ENCODE results near the gene CCDC120.

The CCDC120 gene

DNA sequence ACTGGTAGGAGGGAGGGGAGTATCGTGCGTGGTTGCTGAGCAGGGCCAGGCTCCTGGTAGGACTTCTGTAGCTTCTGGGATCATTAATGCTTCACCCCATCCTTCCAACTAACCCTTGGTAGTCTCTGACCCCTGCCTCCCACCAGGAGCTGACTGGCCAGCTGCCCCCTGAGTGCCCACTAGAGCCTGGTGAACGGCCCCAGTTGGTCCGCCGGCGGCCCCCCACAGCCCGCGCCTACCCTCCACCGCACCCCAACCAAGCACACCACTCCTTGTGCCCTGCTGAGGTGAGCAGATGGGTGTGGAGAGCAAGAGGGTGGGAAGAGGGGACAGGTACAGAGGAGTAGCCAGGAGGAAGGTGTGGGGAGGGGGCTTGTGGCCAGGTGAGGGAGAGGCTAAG, 4.9 kb downstream of the CCDC120 start:
- no peak for DNase-seq (ENCODE audit: low read depth)

DNA sequence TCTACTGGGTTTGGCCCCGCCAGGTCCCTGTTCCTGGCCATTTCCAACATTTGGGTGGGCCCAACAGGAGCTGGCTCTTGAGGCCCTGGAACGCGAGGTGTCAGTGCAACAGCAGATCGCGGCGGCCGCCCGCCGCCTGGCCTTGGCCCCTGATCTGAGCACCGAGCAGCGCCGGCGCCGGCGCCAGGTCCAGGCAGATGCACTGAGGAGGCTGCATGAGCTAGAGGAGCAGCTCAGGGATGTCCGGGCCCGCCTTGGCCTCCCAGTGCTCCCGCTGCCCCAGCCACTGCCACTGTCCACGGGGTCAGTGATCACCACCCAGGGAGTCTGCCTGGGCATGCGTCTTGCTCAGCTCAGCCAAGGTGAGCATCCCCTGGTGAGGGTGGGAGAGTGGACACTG, 5.5 kb downstream of the CCDC120 start:
- no peak for DNase-seq (ENCODE audit: low read depth)

DNA sequence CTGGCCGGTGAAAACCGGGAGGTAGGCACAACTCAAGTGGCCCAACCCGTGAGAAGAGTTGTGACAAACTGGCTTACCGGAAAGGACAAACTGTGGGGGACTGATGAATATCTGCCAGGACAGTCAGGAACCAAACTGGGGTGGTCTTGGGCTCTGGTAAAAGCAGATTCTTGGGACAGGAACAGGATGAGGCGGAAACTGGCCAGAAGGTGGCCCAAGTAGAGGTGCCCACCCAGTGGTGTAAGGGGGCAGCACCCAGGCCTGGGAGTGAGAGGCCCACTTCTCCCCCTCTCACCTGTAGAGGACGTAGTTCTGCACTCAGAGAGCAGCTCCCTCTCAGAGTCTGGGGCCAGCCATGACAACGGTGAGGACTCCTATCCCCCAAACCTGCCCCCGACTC, 5.9 kb downstream of the CCDC120 start:
- DNase-seq (ENCODE audit: low read depth): no peak

DNA sequence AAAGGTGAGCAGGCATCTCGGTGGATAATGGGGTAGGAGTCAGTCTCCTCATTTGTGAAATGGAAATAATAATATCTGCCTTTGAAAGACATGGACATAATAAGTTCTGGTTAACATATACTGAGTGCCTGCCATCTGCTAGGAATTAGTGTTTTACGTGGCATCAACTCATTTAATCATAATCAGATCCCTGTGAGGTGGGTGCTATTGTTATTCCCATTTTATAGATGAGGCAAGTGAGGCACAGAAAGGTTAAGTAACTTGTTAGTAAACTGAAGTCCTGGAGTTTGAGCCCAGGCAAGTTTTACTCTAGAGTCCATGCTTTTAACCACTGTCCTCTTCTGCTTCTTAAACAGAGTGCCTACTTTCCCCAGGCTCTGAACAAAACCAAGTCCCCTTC, 7.5 kb downstream of the CCDC120 start:
- DNase-seq (ENCODE audit: low read depth): no peak

DNA sequence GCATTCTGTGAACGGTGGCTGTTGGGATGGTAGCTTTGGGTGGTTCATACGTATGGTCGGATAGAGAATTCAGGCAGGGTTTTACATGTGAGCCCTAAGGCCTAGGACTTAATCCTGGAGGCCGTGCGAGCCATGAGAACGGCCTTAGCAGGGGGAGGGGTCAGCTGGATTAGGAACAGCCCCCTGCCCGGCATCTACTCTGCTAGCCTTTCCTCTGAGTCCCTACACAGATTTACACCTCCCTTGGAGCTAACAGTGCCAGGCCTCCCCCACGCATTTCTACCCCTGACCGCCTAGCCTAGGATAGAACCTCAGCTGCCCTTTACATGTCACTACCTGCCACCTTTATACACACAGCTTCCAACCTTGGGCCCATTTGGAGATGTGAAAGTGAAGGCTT, 7.9 kb downstream of the CCDC120 start:
- no peak for DNase-seq (ENCODE audit: low read depth)

DNA sequence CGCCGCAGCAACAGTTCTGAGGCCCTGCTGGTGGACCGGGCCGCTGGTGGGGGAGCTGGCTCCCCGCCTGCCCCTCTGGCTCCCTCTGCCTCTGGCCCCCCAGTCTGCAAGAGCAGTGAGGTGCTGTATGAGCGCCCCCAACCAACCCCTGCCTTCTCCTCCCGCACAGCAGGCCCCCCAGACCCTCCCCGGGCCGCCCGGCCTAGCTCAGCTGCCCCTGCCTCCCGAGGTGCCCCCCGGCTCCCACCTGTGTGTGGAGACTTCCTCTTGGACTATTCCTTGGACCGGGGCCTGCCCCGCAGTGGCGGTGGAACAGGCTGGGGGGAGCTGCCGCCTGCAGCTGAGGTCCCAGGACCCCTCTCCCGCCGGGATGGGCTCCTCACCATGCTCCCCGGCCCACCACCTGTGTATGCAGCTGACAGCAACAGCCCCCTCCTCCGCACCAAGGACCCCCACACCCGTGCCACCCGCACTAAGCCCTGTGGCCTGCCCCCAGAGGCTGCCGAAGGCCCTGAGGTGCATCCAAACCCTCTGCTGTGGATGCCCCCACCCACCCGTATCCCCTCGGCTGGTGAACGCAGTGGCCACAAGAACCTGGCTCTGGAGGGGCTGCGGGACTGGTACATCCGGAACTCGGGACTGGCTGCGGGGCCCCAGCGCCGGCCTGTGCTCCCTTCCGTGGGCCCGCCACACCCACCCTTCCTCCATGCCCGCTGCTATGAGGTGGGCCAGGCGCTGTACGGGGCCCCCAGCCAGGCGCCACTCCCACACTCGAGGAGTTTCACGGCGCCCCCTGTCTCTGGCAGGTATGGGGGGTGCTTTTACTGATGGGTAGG, 8.7 kb downstream of the CCDC120 start:
- DNase-seq (ENCODE audit: low read depth): no peak

DNA sequence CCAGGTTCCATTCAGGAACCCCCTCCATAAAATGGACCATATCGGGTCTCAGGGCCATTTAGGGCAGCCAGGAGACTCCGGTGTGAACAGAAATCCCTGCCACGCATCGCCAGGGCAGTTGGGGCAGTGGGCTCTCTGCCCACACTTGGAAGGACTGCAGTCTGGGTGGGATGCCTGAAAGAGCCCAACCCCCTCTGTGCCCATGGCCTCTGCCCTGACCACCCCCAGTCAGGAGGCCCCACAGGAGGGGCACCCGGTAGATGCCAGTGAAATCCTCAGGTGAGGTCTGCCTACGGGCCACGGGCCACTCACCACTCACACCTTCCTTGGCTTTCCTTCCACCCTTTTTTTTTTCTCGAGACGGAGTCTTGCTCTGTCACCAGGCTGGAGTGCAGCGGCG, 10.2 kb downstream of the CCDC120 start:
- DNase-seq (ENCODE audit: low read depth): no peak

DNA sequence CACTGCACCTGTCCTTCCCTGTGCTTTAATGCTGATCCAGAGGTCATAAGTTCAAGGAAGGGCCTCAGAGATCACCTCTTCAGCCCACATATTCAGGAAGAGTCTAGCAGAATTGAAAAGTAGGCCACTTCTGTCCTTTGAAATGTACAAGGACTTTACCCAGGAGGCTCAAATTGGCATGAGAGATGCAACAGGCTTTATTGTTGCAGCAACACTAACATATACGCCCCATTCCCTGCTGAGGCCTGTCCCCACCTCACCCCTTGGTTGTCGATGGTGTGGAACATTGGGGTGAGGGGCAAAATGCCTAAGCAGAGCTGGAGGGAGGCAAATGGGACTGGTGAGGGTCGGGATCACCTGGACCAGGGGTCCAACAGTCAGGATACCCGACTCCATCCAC, 12.2 kb downstream of the CCDC120 start:
- no peak for DNase-seq (ENCODE audit: low read depth)

DNA sequence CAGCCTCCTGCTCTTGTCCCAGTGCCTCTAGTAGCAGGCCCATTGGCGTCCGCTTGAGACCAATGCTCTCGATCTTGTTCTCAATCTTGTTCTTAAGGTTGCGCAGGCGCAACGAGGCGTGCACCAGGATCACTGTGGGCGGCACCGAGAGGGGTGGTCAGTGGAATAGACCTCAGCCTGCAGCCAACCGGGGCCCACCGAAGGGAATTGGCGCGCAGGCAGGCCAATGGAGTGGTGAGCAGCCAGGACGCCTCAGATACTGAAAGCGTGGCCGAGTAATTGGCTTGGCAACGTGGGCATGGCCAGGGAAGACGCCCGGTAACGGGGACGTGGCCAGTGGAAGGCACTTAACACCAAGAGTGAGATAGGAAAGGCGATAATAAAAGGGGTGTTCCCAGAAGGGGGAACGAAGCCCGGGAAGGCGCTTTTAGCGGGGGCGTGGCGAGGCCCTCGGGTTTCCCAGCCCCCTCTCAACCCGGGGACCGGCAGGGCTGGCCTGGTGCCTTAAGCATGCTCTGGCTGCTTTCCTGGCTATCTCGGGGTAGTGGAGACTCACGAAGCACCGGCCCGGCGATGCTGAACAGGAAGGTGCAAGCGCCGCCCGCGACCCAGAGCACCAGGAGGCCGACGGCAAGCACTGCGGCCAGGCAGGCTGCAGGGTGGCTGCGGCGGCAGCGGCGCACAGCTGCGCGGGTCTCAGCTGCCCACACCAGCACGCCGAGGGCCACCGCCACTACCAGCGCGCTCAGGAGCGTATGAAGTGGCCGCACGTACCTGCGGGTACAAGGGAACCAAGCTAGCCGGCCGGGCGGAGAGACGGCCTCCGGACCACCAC, 13.3 kb downstream of the CCDC120 start:
- no peak for DNase-seq (ENCODE audit: low read depth)

DNA sequence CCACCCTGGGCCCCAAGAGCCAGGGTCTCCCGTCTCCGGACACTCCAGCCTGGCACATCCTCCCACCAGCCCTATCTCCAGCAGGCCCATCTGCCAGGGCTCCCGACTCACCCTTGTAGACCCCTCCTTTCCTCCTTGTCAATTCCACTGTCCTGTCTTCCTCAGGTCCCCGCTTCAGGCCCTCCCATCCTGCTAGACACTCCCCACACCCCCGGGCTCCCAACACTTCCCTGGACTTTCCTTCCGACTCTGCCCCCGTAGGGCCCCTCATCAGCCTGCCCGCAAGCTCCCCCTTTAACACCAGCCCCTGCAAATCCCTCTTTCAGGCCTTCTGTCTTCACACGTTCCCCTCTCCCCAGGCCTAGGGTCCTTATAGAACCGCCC, 13.9 kb downstream of the CCDC120 start:
- no peak for DNase-seq (ENCODE audit: low read depth)

DNA sequence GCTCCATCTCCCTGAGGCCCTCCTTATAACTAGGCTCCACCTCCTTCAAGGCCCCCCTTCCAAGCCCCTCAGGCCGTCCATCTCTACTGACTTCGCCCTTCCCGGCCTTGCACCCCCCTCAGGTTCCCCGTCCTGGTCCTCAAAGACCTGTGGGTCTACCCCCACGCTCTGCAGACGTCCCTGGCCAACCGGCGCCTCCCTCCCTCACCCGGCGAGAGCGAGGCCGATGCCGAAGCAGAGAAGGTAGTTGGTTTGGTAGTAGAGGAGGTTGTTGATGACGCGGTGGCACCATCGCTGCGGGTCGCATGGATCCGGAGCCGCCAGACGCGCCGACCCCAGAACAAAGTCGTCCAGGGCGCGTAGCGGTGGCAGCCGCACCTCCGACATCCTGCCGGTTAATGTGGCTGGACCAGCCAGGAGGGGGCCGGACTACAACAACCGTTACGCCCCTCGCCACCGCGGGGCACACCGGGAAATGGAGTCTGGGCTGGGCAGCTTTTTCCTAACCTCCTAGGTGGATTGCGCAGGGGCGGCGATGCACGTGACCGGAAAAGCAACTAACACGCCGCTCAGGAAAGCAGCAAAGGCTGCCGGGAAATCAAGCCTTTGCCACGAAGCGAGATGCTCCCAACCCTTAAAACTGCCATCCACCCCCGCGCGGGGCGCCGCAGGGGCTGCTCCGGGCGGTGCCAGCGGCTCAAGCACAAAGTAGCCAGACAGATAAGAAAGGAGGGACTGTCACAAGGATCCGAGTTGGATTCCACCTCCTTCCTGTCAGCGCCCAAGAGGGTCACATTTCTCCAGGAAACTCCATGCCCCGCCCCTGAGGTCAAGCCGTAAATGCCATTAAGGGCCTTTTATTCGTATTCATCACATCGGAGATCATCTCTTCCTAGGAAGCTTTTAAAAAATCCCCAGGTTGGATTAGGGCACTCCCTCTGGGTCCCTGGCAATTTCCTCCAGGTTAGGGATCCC, 15.1 kb downstream of the CCDC120 start, which contains the start of gene PRAF2:
PRAF2 (minus strand) TSS at position 402 of the 975 bp plus-strand sequence; CDS start at position 387, 15 bp downstream.
- peak; percentile 81 for DNase-seq (ENCODE audit: low read depth)

DNA sequence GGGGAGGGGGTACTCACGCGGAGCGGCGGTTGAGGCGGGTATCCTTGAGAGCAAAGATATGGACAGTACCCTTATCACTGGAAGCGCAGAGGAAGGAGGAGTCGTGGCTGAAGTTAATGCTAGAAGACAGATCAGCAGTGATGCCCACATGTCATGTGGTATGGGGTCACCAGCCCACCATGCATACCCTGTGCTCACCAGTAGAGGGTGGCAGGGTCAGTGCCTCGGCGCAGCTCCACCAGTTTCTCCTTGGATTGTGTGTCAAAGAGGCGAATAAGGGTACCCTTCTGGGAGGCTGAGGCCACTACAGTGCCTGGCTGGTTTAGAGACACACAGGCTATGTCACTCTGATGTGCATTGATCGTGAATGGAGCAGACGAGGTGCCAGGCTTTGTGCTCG, 16.5 kb downstream of the CCDC120 start:
- DNase-seq (ENCODE audit: low read depth): no peak

DNA sequence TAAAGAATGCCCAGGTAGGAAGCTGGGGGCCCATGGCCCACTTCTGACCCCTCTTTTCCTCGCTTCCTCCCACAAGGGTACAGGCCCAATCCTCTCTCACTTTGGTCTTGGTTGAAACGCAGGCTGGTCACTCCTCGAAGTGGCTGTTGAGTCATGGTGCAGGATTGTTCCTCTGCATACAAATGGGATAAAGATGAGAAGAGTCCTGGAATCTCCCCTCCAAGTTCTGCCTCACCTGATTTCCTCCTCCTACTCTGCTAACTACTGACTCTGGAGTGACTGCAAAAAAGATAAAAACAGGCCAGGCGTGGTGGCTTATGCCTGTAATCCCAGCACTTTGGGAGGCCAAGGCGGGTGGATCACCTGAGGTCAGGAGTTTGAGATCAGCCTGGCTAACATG, 19.1 kb downstream of the CCDC120 start:
- no peak for DNase-seq (ENCODE audit: low read depth)

DNA sequence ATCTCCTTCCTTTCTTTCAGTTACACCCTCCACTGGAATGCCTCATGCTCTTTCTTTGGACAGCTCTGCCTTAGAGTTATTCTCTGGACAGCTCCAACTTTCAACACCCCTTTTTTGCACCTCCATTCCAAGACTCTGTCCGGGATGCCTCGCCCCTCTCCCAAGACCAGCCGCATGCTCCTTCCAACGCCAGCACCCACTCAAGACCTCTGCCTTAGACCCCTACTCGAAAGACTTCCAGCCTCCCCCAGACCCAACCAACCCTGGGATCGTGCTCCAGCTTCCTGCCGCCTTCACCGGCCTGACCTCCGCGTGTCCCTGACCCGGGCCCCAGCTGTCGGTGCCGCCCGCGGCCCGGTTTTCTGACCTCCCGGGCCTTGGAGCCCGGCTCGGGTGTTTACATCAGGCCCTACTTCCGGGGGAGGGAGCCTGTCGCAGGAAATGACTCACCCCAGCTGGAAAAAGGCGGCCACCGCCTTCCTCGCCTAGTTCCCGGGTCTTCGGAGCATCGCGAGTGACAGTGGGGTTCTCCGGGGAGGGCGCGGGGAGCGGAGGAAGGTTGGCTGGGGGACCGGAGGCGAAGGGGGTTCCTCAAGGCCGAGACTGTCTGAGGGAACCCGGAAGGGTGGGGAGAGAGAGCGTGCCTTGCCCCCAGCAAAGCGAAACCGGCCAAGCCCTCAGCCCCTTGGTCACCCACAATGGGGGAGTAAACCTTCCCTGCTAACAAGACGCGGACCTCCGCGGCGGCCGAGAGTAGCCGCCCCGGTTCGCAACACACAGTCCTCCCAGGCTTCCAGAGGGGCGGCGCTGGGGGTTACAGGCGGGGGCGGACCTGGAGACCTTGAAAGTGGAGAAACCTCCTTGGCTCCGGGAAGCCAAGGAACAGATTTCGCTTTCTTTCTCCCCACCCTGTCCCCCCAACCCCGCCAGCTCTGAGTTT, 21.0 kb downstream of the CCDC120 start, which contains the start of gene WDR45:
WDR45 (minus strand) TSS at position 399 of the 940 bp plus-strand sequence. CDS start 1,792 bp downstream, outside the sequence.
- peak; percentile 54 for DNase-seq (ENCODE audit: low read depth)

DNA sequence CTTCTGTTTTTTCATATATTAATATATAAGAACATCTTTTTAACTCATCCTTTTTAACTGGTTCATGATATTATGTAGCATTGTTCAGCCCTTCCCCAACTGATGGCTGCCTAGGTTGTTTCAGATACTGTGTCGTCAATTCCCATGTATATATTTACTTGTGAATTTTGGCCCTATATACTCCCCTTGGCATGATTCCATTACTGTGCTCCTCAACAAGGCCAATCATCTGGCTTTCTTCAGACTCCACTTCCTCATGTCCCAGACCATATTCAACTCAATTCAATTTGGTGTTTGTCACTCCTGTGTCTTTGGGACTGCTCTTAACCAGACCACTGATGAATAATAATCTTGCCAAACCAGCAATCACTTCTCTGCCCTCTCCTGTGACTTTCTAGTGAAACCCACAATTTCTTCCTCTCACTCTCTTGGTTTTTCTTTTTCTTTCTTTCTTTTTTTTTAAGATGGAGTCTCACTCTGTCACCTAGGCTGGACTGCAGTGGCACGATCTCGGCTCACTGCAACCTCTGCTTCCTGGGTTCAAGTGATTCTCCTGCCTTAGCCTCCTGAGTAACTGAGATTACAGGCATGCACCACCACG, 23.6 kb downstream of the CCDC120 start:
- no peak for DNase-seq (ENCODE audit: low read depth)

DNA sequence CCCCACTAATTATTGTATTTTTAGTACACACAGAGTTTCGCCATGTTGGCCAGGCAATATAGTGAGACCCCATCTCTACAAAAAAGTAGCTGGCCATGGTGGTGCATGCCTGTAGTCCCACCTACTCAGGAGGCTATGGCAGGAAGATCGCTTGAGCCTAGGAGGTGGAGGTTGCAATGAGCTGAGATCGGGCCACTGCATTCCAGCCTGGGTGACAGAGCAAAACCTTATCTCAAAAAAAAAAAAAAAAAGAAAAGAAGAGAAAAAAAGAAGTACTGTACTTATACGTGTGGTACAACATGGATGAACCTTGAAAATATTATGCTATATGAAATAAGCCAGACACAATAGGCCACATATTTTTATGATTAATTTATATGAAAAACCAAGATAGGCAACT, 30.8 kb downstream of the CCDC120 start:
- DNase-seq (ENCODE audit: low read depth): no peak

DNA sequence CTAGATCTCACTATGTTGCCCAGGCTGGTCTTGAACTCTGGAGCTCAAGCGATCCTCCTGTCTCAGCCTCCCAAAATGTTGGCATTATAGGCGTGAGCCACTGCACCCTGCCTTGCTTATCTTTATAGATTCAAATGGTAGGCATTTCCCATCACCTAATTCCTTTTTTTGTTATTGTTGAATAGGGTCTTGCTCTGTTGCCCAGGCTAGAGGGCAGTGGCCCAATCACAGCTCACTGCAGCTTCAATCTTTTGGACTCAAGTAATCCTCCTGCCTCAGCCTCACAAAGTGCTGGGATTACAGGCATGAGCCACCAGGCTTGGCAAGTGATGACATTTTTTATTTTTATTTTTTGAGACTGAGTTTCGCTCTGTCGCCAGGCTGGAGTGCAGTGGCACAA, 37.6 kb downstream of the CCDC120 start:
- DNase-seq (ENCODE audit: low read depth): no peak

DNA sequence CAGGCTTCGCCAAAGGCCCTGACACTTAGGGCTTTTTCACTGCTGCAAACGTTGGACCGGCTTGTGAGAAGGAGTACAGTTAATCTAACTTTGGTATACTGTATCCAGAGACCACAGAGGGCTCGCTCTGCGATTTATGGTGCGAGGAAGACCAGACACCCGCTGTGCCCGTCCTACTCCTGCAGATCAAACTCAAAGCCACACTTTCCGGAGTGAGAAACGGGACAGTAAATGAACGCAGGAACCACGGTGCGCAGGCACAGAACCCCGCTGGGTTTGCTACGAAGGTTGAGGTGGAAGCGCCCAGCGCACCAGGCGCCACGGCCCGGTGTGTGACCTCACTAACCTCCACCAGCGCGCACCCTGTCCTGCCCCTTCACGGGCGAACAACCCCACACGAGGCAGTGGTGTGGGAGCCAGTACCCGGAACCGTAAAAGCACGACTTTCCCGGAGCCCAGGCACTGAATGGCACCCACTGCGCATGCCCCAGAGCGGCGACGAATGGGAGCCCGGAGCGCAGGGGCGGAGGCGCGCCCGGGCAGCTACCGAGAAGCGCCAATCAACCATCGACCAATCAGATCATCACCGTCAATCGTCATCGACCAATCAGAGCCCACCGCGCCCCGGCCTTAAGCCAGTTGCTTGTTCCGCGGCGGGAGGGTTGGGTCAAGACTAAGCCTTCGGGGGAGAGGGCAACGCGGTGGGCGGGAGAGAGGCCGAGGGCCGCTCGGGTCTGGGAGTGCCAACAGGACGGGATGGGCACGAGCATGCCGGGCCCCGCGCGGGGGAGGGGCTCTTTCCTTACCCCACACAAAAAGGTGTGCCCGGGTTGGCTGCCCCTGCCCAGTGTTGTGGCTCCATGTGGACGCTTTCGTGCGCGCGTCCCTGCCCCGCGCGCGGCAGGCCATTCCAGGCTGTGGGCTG, 42.2 kb downstream of the CCDC120 start:
- DNase-seq (ENCODE audit: low read depth): peak; percentile 81

DNA sequence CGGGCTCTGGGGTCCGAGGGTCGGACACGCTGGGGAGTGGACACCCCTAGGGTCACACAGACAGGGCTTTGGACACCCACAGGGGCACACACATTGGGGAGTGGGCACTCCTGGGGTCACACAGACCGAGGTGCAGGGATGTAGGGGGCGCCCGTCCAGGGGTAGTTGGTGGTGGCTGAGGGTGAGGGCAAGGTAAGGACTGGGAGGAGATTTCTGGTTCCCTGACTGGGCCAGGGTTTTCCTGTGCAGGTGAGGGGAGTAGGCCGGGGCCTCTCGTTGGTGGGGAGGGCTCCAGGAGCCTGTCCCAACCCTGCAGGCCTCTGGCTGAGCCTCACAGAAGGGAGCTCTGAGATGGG, 42.8 kb downstream of the CCDC120 start:
- DNase-seq (ENCODE audit: low read depth): no peak

Data from activated T-cell treated with anti-CD3 and anti-CD28 coated beads for 24 hours (primary cell).